ENCODE measurements around the gene TBCK. TPM values are rescaled to one million over a fixed set of nuclear protein-coding genes. Genes with fewer than 3 reads are reported as not detected.

Gene TBCK
- polyA plus RNA-seq, 1 of the 3 experiments (the other 2 are of a cell fraction) = 14.6 TPM

DNA sequence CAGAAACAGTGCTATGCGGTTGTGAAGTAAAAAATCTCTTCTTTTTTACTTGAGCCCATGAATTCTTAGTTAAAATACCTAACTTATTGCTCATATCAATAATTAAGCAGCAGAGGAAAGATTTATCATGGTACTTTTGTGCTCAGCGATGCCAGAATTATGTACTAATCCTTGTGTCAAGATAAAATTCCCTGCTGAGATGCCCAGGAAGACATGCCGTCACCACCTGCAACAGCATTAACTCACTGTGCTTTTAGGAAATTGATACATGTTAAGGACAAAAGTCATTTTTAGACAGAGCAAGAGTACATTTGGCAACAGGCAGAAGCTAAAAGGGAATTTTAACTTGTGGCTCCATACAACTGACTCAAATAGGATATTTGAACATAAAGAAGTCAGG lies 281.8 kb downstream of the TBCK start:
- peaks cover 0 to 7% of the 10 kb centered on the region in 2 experiments; a peak in 1 of 4 replicates for H3K4me1 ChIP-seq (ENCODE audit: control insufficient read depth in 1 of 2, insufficient read depth in 2 of 2, low read depth in 1 of 2, low read length in 1 of 2)
- H3K27me3 ChIP-seq (ENCODE audit: insufficient read depth) = no peaks in the 10 kb centered on the region
- H3K36me3 ChIP-seq (replicated peaks in 1 of 2; ENCODE audit: control insufficient read depth in 1 of 2, insufficient read depth in 2 of 2, low read length in 1 of 2) = no peaks in the 10 kb centered on the region
- H2AFZ ChIP-seq (ENCODE audit: low read depth) = no peak overlapping the region
- no peaks in the 10 kb centered on the region for H4K20me1 ChIP-seq (ENCODE audit: insufficient read depth)
- H3K9ac ChIP-seq = no peak overlapping the region
- DNase-seq = no peak
- H3K9me3 ChIP-seq = no peaks in the 10 kb centered on the region
- H3F3A ChIP-seq (replicated peaks; ENCODE audit: insufficient read depth) = no peaks in the 10 kb centered on the region
- H3K4me2 ChIP-seq = no peak overlapping the region
- no peak overlapping the region; a peak in 1 of 4 replicates for H3K27ac ChIP-seq (ENCODE audit: low read depth in 2 of 2, low read length in 1 of 2)
- no peak overlapping the region for H3K4me3 ChIP-seq (ENCODE audit: low read depth in 2 of 2, low read length in 1 of 2)
- no peaks in the 10 kb centered on the region for H3K9me2 ChIP-seq
- WGBS (ENCODE audit: low lambda C conversion rate) = 45% methylated on average over 3 of the region's 3 CpGs
- POLR2A ChIA-PET = no interaction called here
- CTCF ChIA-PET = no interaction called here
- no peaks in the 10 kb centered on the region for H3K79me2 ChIP-seq (ENCODE audit: insufficient read depth)
- TF ChIP-seq, protein P1, sequence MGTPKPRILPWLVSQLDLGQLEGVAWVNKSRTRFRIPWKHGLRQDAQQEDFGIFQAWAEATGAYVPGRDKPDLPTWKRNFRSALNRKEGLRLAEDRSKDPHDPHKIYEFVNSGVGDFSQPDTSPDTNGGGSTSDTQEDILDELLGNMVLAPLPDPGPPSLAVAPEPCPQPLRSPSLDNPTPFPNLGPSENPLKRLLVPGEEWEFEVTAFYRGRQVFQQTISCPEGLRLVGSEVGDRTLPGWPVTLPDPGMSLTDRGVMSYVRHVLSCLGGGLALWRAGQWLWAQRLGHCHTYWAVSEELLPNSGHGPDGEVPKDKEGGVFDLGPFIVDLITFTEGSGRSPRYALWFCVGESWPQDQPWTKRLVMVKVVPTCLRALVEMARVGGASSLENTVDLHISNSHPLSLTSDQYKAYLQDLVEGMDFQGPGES (IDR thresholded peaks at IDR 0.05; ENCODE audit: low read depth, low read length) = no peak
- TF ChIP-seq RAD21 (IDR thresholded peaks at IDR 0.05; ENCODE audit: low read length) (no peak), FOXJ3 (CRISPR knock-in tag; IDR thresholded peaks at IDR 0.05) (no peak), FOXM1 (IDR thresholded peaks at IDR 0.05; ENCODE audit: low read depth) (no peak), EZH2phosphoT487 (IDR thresholded peaks at IDR 0.05; ENCODE audit: borderline replicate concordance, low read depth) (no peak), FOSL2 (IDR thresholded peaks at IDR 0.05; ENCODE audit: borderline replicate concordance, low read depth) (no peak), SMC3 (IDR thresholded peaks at IDR 0.05; ENCODE audit: low read depth, low read length) (no peak), GATA2 (CRISPR knock-in tag; IDR thresholded peaks at IDR 0.05) (no peak), POLR2AphosphoS5 (IDR thresholded peaks at IDR 0.05; ENCODE audit: low read depth, low read length) (no peak), CHD2 (IDR thresholded peaks at IDR 0.05; ENCODE audit: low read length, partially characterized antibody) (no peak), NFIC (IDR thresholded peaks at IDR 0.05; ENCODE audit: borderline replicate concordance) (no peak), RFX5 (IDR thresholded peaks at IDR 0.05; ENCODE audit: low read length) (no peak)
- TF ChIP-seq, protein P2, sequence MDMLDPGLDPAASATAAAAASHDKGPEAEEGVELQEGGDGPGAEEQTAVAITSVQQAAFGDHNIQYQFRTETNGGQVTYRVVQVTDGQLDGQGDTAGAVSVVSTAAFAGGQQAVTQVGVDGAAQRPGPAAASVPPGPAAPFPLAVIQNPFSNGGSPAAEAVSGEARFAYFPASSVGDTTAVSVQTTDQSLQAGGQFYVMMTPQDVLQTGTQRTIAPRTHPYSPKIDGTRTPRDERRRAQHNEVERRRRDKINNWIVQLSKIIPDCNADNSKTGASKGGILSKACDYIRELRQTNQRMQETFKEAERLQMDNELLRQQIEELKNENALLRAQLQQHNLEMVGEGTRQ (IDR thresholded peaks at IDR 0.05; ENCODE audit: borderline replicate concordance, low read depth, low read length) = no peak
- TF ChIP-seq, protein P3, sequence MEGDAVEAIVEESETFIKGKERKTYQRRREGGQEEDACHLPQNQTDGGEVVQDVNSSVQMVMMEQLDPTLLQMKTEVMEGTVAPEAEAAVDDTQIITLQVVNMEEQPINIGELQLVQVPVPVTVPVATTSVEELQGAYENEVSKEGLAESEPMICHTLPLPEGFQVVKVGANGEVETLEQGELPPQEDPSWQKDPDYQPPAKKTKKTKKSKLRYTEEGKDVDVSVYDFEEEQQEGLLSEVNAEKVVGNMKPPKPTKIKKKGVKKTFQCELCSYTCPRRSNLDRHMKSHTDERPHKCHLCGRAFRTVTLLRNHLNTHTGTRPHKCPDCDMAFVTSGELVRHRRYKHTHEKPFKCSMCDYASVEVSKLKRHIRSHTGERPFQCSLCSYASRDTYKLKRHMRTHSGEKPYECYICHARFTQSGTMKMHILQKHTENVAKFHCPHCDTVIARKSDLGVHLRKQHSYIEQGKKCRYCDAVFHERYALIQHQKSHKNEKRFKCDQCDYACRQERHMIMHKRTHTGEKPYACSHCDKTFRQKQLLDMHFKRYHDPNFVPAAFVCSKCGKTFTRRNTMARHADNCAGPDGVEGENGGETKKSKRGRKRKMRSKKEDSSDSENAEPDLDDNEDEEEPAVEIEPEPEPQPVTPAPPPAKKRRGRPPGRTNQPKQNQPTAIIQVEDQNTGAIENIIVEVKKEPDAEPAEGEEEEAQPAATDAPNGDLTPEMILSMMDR (IDR thresholded peaks at IDR 0.05) = no peak
- TF ChIP-seq, protein P4, sequence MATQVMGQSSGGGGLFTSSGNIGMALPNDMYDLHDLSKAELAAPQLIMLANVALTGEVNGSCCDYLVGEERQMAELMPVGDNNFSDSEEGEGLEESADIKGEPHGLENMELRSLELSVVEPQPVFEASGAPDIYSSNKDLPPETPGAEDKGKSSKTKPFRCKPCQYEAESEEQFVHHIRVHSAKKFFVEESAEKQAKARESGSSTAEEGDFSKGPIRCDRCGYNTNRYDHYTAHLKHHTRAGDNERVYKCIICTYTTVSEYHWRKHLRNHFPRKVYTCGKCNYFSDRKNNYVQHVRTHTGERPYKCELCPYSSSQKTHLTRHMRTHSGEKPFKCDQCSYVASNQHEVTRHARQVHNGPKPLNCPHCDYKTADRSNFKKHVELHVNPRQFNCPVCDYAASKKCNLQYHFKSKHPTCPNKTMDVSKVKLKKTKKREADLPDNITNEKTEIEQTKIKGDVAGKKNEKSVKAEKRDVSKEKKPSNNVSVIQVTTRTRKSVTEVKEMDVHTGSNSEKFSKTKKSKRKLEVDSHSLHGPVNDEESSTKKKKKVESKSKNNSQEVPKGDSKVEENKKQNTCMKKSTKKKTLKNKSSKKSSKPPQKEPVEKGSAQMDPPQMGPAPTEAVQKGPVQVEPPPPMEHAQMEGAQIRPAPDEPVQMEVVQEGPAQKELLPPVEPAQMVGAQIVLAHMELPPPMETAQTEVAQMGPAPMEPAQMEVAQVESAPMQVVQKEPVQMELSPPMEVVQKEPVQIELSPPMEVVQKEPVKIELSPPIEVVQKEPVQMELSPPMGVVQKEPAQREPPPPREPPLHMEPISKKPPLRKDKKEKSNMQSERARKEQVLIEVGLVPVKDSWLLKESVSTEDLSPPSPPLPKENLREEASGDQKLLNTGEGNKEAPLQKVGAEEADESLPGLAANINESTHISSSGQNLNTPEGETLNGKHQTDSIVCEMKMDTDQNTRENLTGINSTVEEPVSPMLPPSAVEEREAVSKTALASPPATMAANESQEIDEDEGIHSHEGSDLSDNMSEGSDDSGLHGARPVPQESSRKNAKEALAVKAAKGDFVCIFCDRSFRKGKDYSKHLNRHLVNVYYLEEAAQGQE (IDR thresholded peaks at IDR 0.05; ENCODE audit: low read depth, low read length) = no peak
- TF ChIP-seq, protein P5, sequence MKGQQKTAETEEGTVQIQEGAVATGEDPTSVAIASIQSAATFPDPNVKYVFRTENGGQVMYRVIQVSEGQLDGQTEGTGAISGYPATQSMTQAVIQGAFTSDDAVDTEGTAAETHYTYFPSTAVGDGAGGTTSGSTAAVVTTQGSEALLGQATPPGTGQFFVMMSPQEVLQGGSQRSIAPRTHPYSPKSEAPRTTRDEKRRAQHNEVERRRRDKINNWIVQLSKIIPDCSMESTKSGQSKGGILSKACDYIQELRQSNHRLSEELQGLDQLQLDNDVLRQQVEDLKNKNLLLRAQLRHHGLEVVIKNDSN (IDR thresholded peaks at IDR 0.05; ENCODE audit: borderline replicate concordance, low read depth) = no peak
- TF ChIP-seq, protein P6, sequence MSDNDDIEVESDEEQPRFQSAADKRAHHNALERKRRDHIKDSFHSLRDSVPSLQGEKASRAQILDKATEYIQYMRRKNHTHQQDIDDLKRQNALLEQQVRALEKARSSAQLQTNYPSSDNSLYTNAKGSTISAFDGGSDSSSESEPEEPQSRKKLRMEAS (IDR thresholded peaks at IDR 0.05; ENCODE audit: low read depth) = no peak

All from SK-N-SH (cell line).